Eye (tissue), 1 donor: Measurements from ENCODE around the gene PTK6.

Experiments used
- DNase-seq: peaks from one replicate; pipeline ENCODE4 v3.0.0-alpha.2; 2015

Gene PTK6

GRCh38 chr20:63503524-63503923 lies 33.7 kb downstream of the PTK6 start:
- DNase-seq, result no peak

DNA sequence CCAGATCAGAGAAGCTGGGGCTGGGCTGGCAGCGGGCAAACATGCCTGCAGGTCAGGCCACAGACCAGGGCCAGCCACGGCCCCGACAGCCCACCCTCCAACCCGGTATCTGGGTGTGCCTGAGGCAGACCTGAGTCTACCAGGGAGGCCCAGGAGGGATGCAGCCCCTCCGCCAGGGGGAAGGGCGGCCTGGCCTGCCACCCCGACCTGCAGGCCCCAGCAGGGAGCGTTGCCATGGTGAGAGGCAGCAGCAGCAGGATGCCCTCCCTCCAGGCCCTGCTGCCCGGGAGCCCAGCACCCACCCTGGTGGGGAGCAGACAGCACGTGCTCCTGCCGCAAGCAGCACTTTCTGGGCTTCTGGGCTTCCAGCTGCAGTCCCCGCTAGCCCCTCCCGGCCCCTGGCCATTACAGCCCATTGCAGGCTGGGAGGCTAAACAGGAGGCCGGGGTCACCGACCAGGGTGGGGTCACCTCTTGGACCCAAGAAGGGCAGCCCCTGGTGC lies 34.5 kb downstream of the PTK6 start:
- no peak for DNase-seq

DNA sequence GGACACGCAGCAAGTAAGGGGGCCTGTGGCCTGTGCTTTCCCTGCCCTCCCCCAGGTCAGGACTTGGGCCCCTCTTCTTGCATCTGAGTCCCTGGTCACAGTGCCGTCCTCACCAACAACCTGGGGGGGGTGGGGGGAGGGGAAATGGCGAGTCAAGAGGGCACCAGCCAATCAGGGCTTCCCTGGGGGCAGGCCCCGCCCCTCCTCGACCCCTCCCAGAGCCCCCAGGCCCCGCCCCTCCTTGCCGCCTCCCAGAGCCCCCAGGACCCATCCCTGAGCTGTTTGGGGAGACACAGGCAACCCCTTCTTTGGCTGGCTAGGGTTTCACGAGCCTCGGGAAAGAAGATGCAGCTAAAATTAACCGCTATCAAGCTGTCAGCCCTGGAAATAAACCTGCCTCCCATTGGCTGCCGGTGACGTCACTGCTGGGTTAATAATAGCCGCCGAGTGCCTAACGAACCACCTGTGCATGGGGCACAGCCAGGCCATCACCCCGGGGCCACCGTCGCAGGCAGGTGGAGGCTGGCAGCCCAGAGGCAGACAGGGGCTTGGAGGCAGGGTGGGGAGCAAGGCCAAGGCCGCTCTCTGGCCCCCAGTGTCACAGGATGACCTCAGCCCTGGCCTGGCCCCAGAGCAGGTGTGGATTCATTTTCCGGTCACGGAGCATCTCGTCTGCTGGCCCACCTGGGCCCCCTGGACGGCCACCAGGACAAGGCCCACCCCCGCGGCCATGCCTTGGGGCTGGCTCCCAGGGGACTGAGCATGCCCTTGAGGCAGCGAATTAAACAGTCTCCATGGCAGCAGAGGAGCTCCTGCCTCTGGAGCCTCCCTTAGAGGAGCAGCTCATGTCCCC lies 35.1 kb downstream of the PTK6 start:
- DNase-seq, result peak; percentile 78

- DNase-seq, result no peak
These were observed 36.0 kb downstream of the PTK6 start for GRCh38 chr20:63500902-63501817.

DNA sequence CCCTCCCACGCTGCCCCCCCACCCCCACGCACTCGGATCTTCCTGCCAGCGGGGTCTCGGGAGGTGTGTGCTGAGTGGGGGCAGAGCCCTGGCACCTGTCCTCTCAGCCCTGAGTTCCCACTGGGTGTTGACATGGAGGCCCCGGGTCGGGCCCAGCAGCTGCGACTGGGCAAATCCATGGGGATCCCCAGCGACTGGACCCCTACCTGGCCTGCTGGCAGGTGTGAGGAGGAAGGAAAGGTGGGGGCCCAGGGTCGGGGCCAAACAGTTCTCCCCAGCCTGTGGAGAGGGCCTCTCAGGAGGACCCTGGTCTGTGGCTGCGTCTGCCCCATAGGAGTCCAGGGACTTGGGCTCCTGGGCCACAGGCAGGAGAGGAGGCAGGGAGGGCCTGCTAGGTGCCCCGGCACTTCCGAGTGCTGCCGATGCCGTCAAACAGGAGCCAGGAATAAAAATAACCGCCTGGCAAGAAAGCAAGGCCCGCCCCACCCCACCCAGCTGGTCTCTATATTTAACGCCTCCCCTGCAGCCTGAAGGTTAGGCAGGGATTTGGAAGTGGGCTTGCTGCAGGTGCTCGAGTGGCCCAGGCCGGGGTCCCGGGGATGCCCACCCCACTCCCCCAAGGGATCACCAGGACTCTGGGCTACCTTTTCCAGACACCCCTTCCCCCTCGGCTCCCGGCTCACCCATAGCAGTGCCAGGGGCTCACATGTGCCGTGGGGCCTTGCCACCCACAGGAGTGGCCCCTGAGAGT lies 36.9 kb downstream of the PTK6 start:
- DNase-seq, result no peak

DNA sequence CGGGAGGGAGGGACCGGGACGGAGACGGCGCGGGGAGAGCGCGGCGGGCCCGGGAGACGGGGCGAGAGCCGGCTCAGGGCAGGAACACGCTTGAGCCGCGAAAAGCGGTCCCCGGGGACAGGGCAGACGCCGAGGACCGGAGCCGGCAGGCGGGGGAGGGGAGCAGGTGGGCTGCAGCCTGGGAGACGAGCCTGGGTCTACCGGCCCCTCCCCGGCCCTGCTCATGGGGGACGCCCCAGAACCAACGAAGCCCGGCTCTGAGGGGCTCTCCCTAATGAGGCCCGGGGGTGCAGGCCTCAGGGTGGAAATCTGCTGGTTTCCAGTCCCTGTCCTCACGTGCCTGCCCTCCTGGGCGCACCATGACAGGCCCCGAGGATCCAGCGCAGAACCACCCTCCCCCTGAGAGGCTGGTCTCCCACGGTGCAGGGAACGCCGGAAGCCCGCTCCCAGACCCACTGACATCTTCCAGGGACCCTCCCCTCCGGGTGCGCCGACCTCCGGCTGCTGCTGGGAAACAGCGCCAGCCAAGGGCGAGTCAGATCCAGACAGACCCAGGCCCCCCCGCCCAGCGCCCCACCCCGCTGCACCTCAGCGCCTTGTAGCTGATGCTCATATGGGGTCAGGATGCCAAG lies 37.7 kb downstream of the PTK6 start:
- no peak for DNase-seq

DNA sequence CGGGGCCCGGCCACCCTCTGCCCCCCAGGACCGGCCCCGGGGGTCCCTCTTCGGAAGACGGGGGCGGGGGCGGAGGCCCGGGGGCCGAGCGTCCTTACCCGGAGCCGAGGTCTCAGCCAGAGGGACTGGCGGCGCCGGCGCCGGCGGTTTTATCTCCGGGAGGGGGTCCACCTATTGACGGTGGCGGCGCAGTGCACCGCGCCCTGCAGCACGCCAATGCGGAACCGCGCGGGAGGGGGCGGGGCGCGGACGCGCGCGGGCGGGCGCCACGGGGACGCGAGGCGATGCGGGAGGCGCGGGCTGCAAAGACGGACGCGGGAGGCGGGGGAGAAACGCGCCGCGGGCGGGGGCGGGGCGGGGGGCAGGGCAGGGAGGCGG lies 38.2 kb downstream of the PTK6 start, which contains the start of gene EEF1A2:
Gene EEF1A2 (minus strand): TSS at position 124 of the 378 bp plus-strand sequence. CDS start 1,320 bp downstream, outside the sequence.
- no peak for DNase-seq

DNA sequence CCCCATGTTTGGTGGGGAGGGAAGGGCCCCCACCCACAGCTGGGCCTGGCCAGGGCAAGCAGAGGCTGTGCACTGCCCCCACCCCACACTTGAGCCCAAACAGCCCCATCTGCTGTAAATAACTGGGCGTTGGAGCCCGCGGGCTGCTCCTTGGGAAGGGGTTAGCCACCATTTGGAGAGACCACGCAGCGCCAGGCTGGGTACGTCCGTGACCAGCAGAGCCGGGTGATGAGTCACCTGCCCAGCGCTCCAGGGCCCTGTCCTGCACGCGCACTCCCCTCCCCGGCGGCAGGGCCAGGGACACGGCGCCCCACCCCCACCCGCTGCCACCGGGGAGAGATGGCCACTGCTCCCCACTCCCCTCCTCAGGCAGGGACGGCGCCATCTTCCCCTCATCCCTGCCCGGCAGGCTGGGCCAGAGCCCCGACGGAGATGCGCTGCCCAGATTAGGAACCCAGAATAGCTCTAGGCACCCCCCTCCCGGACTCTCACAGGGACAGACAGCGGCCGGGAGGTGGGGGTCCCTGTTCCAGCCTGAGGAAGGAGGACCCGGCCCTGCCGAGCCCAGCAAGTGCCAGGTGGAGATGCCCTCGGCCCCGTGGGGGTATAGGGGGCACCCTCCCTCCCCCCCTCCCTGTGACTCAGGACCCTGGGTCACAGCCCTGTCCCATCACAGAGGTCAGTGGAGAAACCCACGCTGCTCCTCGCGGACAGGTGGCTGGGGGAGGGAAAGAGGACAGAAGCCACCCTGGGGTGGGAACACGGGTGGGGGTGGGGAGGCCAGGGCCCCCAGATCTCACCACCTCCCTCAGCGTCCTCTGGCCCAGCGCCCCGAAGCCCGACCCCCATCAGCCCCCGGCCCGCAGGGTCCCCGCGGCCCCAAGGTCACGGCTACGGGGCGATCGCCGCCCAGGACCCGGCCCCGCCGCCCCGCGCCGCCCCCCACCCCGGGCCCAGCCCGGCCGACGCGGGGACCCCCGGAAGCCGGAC lies 38.9 kb downstream of the PTK6 start:
- DNase-seq, result no peak

DNA sequence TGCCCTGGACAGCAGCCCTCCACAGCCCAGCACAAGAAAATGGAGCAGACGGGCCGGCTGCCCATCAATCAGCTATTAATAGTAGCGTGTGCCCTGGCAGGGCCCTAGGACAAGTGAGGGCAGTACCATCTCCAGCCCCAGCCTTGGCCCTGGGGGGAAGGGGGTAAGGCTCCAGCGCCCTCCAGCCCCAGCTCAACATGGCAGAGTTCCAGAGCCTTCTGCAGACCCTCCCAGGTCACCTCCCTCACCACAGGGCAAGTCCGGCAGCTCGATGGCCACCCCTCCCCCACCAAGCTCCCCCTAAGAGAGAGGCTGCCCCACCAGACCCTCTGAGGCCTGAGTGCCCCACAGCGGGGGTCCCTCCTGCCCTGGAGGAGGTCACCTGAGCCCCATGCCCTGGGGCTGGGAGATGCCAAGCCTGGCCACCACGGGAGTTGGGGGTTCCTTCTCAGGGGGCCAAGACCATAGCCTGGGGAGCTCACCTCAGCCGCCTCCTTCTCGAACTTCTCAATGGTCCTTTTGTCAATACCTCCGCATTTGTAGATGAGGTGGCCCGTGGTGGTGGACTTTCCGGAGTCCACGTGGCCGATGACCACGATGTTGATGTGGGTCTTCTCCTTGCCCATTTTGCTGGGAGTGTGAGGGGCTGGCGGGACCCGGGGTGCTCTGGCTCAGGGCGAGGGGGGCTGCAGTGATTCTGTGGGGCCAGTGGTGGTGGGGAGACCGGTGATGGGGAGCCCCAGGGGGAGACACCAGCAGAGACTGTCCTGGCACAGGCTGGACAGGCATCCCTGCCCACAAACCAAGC lies 39.8 kb downstream of the PTK6 start:
- no peak for DNase-seq

GRCh38 chr20:63496596-63497120 lies 40.5 kb downstream of the PTK6 start:
- DNase-seq, result no peak

GRCh38 chr20:63495741-63496595 lies 41.2 kb downstream of the PTK6 start:
- peak; percentile 86 for DNase-seq

GRCh38 chr20:63495167-63495720 lies 41.9 kb downstream of the PTK6 start:
- DNase-seq, result no peak

- DNase-seq, result no peak
These were observed 42.6 kb downstream of the PTK6 start for GRCh38 chr20:63494420-63495166.

- no peak for DNase-seq
These were observed 43.1 kb downstream of the PTK6 start for GRCh38 chr20:63494084-63494419.

DNA sequence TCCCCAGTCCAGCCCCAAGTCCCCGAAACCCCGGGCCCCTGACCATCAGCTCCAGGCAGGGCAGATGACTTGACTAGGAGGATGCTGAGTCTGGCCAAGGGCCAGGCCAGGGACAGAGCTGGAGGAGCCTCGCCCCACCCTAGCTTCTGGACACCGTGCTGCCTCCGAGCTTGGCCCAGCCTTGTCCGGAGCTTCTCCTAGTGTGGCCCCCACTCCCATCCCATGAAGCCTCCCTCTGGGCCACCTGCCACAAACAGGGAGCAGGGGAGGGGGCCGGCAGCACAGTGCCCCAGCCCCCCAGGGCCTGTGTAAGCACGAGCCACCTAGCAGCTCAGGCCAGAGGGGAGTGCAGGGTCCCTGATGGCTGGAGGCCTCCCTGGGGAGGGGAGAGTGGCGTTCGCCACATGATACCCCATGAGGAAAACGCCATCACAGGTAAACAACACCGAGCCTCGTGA lies 43.6 kb downstream of the PTK6 start:
- no peak for DNase-seq

DNA sequence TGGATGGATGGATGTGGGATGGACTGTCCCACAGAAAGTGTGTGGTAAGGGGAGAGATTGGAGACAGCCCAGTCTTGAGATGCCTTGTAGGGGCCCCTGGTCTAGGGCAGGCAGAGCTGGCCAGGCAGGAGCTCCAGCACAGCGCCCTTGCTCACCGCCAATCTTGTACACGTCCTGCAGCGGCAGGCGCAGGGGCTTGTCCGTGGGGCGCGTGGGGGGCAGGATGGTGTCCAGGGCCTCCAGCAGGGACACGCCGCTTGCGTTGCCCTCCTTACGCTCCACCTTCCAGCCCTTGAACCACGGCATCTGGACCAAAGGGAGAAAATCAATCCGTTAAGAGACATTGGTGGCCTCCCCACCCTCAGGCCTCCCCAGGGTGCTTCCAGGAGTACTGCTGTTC lies 44.2 kb downstream of the PTK6 start:
- DNase-seq, result no peak

DNA sequence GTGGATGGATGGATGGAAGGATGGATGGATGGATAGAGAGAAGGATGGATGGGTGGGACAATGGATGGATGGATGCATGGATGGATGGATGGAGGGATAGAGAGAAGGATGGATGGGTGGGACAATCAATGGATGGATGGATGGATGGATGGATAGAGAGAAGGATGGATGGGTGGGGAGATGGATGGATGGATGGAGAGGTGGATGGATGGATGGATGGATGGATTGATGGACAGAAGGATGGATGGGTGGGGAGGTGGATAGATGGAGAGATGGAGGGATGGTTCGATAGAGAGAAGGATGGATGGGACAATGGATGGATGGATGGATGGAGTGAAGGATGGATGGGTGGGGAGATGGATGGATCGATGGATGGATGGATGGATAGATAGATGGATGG lies 44.7 kb downstream of the PTK6 start:
- DNase-seq, result no peak
